ENCODE measurements around the gene CFAP61. TPM values are rescaled to one million over a fixed set of nuclear protein-coding genes. Genes with fewer than 3 reads are reported as not detected.
"Not testable (repeated sequence)": the region's sequence is repeated elsewhere in the genome, so short reads cannot be mapped to it uniquely, and the experiment has no call there.

The CFAP61 gene, protein sequence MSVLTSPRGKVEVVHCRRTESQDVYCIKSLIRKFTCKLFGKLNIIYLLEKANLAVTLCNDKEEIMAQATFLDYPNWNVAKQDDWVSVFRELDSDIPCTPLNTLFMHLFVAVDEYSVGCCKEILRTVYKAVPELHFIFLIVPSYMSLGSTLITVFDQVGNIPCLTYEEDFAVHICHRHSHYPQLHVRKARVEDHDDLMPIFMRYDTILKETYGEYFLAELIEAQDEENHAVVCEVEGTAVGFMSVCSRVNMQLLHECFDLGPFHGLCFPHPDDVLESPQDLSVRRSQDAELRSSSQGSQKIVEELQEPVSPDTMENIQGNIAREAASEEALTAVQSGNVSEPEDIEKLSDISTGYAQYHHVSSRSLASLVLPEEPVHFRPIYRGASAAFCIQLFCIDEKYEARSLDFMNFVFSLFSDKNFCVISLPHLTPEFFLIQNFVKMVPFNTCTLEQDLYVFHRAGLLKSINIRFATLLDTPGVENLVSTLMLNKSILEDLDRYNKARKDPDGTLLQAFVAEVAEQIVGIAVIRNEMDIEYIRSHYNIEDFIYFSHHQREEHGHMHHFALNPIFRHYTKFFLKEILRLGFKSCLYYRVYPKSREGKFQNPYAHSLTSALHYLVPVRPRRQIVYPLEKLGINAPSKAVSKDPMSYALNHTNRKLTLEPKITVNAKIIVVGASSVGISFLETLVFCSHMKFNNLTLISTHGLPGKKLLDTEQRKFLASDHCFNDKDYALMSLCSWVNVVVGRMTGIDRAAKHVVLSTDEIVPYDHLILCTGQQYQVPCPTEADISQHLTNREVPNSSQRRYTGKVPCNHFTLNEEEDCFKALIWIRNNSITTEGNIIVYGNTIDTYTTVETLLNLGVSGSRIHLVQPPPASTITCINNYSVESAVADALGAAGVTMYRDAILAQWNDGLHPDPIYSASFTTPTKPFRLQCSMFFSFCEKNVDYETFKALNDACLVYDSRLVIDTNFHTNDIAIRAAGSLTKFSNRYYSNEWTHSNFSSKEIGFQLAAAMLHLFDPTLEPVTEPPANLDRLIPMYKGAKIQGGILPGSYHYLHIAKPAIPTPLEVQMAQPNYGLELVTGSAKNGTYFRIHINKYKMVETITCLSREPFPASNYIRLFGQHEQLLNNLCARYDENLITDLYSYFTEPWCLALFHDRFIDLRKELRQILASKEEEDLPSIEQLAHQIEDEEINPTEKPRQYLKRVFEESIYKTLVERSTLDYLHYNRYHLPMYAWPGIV
- total RNA-seq: 1 to 10 TPM; 1.0 to 1.9 TPM

- peaks cover 0 to 14% of the 10 kb centered on the region in 2 donors for H3K4me1 ChIP-seq
- H3K9me3 ChIP-seq: no peaks in the 10 kb centered on the region
- DNase-seq (ENCODE audit: low spot score): peak; percentile 98
- peaks cover 34% of the 10 kb centered on the region for H3K36me3 ChIP-seq
- peak within 1 kb of the TSS; percentile 75 to 98 for H3K4me3 ChIP-seq
- TF ChIP-seq, protein P1, sequence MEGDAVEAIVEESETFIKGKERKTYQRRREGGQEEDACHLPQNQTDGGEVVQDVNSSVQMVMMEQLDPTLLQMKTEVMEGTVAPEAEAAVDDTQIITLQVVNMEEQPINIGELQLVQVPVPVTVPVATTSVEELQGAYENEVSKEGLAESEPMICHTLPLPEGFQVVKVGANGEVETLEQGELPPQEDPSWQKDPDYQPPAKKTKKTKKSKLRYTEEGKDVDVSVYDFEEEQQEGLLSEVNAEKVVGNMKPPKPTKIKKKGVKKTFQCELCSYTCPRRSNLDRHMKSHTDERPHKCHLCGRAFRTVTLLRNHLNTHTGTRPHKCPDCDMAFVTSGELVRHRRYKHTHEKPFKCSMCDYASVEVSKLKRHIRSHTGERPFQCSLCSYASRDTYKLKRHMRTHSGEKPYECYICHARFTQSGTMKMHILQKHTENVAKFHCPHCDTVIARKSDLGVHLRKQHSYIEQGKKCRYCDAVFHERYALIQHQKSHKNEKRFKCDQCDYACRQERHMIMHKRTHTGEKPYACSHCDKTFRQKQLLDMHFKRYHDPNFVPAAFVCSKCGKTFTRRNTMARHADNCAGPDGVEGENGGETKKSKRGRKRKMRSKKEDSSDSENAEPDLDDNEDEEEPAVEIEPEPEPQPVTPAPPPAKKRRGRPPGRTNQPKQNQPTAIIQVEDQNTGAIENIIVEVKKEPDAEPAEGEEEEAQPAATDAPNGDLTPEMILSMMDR (IDR thresholded peaks at IDR 0.05): peak in 1 of 2 donors; percentile 12
- no peaks in the 10 kb centered on the region for H3K27me3 ChIP-seq
- H3K27ac ChIP-seq: peak within 1 kb of the TSS; percentile 63 to 89
These were observed at the start of gene CFAP61, which contains the start of gene CRNKL1 for GRCh38 chr20:20052074-20052970. TSS of gene CFAP61 (plus strand) at chr20:20052532. CDS start at chr20:20056654, 4,122 bp downstream. TSS of gene CRNKL1 (minus strand) at chr20:20052466. CDS start at chr20:20052342, 124 bp downstream.

GRCh38 chr20:20003031-20003954, 49.0 kb upstream of the CFAP61 start:
- H3K4me3 ChIP-seq: peak overlapping the region; percentile 0 to 22
- no peaks in the 10 kb centered on the region for H3K27me3 ChIP-seq
- peak; percentile 78 for DNase-seq (ENCODE audit: low spot score)
- H3K36me3 ChIP-seq: peaks cover 40% of the 10 kb centered on the region
- TF ChIP-seq, protein P1 (IDR thresholded peaks at IDR 0.05): no peak
- peaks cover 0 to 41% of the 10 kb centered on the region in 2 donors for H3K4me1 ChIP-seq
- H3K27ac ChIP-seq: peak overlapping the region; percentile 73 to 81
- H3K9me3 ChIP-seq: no peaks in the 10 kb centered on the region

GRCh38 chr20:20003955-20004322, 48.4 kb upstream of the CFAP61 start:
- Histone ChIP-seq H3K4me1 (peaks cover 0 to 41% of the 10 kb centered on the region in 2 donors), H3K27ac (peak overlapping the region; percentile 73 to 81), H3K36me3 (peaks cover 34% of the 10 kb centered on the region), H3K4me3 (peak overlapping the region; percentile 0 to 22)
- not testable (repeated sequence) for H3K27me3 ChIP-seq; DNase-seq (ENCODE audit: low spot score); H3K9me3 ChIP-seq

DNA sequence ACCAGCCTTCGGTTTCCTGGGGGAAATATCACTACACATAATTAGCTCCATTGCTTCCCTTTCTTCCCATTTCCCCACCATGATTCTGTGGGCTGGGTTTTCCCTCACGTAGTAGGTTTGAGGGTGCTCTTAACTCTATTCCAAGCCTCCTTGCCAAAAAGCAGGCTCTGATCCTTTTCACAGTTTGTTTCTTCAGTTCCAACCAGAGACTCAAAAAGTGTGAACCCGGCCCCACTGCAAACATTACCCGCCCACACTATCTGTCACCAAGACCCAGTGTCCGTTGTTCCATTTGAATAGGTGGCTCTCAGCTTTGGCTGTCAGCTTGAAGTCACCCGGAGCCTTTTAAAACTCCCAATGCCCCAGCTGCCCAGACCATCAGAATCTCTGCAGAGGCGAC, 47.0 kb upstream of the CFAP61 start:
- H3K27ac ChIP-seq: peak overlapping the region in 1 of 2 donors; percentile 7

More for the DNA sequence above, 47.0 kb upstream of the CFAP61 start:
- Histone ChIP-seq H3K36me3 (peaks cover 20% of the 10 kb centered on the region), H3K4me3 (no peak overlapping the region), H3K9me3 (no peaks in the 10 kb centered on the region), H3K4me1 (peaks cover 0 to 49% of the 10 kb centered on the region in 2 donors), H3K27me3 (no peaks in the 10 kb centered on the region)
- TF ChIP-seq, protein P1 (IDR thresholded peaks at IDR 0.05): no peak
- no peak for DNase-seq (ENCODE audit: low spot score)
